ENCODE results near the gene LSM5.
"Not testable (repeated sequence)": the region's sequence is repeated elsewhere in the genome, so short reads cannot be mapped to it uniquely, and the experiment has no call there.

LSM5 gene

GRCh38 chr7:32502728-32503127, 12.5 kb upstream of the LSM5 start:
- FAIRE-seq: no peak

DNA sequence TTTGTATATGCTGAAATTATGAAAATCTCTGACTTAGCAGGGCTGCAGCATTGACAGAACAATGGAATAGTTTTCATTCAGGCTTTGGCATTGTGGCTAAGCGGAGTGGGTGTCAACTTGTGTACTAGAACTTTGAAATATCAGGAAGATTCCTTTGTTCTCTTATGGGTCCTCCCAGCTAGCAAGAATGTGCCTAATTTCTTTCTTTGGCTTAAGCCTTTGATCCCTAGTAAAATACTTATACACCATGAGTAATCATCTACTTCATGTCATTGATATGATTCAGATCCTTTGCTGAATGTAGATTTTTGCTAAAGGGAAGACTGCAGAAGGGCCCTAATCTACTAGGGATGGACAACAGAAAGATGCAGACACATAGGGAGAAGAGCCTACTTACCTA, 11.3 kb upstream of the LSM5 start:
- FAIRE-seq: no peak

- FAIRE-seq: no peak
These were observed 10.8 kb upstream of the LSM5 start for GRCh38 chr7:32500922-32501341.

DNA sequence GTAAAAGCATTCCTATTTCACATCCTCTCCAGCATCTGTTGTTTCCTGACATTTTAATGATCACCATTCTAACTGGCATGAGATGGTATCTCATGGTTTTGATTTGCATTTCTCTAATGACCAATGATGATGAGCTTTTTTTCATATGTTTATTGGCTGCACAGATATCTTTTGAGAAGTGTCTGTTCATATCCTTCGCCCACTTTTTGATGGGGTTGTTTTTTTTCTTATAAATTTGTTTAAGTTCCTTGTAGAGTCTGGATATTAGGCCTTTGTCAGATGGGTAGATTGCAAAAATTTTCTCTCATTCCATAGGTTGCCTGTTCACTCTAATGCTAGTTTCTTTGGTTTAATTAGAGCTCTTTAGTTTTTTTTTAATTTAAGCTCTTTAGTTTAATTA, 10.0 kb upstream of the LSM5 start:
- not testable (repeated sequence) for FAIRE-seq

DNA sequence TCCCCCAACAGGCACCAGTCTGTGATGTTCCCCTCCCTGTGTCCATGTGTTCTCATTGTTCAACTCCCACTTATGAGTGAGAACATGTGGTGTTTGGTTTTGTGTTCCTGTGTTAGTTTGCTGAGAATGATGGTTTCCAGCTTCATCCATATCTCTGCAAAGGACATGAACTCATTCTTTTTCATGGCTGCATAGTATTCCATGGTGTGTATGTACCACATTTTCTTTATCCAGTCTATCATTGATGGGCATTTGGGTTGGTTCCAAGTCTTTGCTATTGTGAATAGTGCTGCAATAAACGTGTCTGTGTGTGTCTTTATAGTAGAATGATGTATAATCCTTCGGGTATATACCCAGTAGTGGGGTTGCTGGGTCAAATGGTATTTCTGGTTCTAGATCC, 9.6 kb upstream of the LSM5 start:
- not testable (repeated sequence) for FAIRE-seq

GRCh38 chr7:32496052-32496813, 6.1 kb upstream of the LSM5 start:
- FAIRE-seq: no peak

DNA sequence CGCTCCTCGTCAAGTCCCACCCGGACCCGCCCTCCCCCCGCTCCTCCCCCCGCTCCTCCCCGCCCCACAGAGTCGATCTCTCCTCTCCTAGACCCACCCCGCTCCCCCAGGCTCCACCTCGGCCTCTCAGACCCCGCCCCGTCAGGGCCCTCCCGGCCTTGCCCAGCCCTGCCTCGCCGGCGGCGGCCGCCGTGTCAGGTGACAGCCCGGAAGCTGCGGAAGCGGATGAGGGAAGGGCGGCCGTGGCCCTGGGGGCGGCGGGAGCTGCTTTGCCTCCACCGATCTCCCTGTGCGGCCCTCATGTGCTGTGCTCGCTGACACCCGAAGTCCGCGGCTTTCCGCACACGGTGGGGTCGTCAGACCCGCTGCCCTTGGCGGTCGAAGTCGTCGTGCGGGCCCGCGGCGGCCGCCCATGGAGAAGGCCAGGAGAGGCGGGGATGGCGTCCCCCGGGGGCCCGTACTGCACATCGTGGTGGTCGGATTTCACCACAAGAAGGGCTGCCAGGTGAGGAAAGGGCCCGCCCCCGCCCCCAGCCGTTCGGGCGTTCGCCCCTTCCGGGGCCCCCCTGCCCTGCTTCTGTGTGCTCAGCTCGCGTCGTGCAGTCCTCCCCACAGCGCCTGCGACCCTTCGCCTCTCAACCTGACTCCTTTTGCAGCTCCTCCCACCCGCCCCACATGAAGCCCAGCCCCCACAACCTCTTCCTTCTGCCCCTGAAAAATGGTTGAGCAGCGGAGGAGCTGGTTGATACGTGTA, 5.3 kb upstream of the LSM5 start, which contains the start of gene AVL9:
AVL9 (plus strand) TSS at position 192 of the 754 bp plus-strand sequence; CDS start at position 413, 221 bp downstream.
- no peak for FAIRE-seq

DNA sequence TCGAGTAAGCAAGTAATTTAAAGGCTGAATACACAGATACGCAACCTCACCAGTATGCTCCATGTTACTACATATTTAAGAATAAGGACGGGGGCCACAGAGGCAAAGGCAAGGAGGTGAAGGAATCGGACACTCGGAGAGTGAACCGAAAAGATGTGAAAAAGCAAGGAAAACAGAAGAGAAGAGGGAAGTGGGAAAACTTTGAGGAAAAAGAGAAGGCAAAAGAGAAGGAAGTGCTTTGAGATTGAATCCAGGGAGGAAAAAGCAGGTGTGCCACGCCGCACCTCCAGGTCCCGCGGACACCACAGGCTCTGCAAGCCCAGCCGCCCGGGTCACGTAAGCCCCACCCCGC, 4.7 kb upstream of the LSM5 start:
- no peak for FAIRE-seq

DNA sequence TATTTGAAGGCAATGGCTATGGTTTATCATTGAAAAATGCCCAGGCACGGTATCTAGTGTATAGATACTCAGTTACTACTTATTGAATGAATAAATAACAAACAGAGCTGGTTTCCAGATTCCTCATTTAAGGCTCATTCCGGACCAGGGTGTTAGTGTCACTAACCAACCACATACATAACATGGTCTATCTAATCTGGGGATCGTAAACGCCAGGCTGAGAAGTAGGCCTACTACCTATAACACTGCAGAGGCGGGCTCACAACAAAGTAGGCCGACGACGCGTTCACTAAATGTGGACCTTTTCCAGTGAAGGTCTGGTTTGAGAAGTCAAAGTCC, 423 bp downstream of the LSM5 start:
- FAIRE-seq: no peak

GRCh38 chr7:32481921-32482320, 8.3 kb downstream of the LSM5 start:
- no peak for FAIRE-seq

DNA sequence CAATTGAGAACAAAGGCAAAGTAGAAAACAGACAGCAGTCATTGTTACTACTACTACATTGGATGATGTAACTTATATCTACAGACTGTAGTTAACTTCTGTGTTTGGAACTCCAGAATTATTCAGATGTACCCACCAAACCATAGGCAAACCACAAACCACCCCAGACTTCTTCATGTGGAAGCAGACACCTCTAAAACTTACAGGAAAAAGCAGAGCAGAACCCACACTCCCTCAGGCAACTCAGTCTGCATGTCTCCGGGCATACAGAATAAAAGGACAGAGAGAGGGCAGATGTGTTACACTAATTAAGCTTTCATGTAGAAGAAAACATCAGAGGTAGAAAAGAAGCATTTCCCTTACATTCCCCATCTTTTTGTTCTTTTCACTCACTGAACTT, 9.0 kb downstream of the LSM5 start:
- FAIRE-seq: no peak

- FAIRE-seq: no peak
These were observed 10.5 kb downstream of the LSM5 start for GRCh38 chr7:32479574-32480200.

GRCh38 chr7:32477649-32477980, 12.6 kb downstream of the LSM5 start:
- no peak for FAIRE-seq

- no peak for FAIRE-seq
These were observed 13.1 kb downstream of the LSM5 start for GRCh38 chr7:32476816-32477648.

DNA sequence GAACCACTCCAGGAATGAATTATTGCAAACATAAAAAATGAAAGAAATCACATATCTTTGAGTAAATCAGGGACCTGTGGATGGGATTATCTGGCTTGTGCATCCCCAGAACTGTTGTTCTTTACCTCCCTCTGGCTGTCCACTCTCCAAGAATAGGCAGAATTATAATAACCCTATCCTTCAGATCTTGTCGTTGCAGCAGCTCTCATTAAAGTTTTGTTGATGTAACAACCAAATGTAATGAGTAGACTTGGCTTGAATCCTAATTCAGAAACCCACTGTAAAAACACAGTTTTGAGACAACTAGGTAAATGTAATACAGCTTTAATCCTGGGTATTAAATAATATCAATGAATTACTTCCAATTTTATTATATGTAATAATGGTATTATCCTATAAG, 16.2 kb downstream of the LSM5 start:
- FAIRE-seq: no peak

DNA sequence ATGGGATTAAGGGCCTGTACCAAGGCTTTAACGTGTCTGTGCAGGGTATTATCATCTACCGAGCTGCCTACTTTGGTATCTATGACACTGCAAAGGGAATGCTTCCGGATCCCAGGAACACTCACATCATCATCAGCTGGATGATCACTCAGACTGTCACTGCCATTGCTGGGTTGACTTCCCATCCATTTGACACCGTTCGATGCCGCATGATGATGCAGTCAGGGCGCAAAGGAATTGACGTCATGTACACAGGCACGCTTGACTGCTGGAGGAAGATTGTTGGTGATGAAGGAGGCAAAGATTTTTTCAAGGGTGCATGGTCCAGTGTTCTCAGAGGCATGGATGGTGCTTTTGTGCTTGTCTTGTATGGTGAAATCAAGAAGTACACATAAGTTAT, 18.2 kb downstream of the LSM5 start:
- no peak for FAIRE-seq

GRCh38 chr7:32470871-32471270, 19.3 kb downstream of the LSM5 start:
- FAIRE-seq: no peak

GRCh38 chr7:32470004-32470403, 20.2 kb downstream of the LSM5 start:
- FAIRE-seq: not testable (repeated sequence)

DNA sequence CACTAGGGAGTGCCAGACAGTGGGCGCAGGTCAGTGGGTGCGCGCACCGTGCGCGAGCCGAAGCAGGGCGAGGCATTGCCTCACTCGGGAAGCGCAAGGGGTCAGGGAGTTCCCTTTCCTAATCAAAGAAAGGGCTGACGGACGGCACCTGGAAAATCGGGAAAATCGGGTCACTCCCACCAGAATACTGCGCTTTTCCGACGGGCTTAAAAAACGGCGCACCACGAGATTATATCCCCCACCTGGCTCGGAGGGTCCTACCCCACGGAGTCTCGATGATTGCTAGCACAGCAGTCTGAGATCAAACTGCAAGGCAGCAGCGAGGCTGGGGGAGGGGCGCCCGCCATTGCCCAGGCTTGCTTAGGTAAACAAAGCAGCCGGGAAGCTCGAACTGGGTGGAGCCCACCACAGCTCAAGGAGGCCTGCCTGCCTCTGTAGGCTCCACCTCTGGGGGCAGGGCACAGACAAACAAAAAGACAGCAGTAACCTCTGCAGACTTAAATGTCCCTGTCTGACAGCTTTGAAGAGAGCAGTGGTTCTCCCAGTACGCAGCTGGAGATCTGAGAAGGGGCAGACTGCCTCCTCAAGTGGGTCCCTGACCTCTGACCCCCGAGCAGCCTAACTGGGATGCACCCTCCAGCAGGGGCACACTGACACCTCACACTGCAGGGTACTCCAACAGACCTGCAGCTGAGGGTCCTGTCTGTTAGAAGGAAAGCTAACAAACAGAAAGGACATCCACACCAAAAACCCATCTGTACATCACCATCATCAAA, 25.4 kb downstream of the LSM5 start:
- not testable (repeated sequence) for FAIRE-seq

GRCh38 chr7:32462977-32463376, 27.2 kb downstream of the LSM5 start:
- FAIRE-seq: no peak

GRCh38 chr7:32462451-32462850, 27.7 kb downstream of the LSM5 start:
- no peak for FAIRE-seq

DNA sequence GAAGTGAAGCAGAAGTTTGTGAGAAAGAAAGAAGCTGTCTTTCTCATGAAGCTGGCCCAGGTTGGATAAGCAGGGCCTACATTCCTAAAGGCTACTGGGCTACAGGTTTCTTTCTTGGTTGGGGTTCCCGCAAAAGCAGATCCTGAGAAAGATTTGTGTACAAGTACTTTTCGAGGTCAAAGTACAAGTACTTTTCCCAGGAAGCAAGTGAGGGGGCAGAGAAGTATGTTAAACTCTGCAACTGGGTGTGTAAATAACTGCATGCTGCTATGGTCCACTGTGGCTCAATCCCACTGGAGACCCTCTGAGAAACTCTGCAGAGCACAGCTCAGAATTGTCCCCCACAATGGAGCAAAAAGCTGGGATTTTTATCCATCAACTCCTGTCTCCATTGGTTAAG, 28.7 kb downstream of the LSM5 start:
- FAIRE-seq: no peak

Measured in A204.1 (cell line).